HUDEP-2 (cell line): Measurements from ENCODE around the gene CUL2.
"Not testable (repeated sequence)": the region's sequence is repeated elsewhere in the genome, so short reads cannot be mapped to it uniquely, and the experiment has no call there.

Source experiments
- DNase-seq, 76 experiments: peaks; one replicate each; lab custom pipeline; 2025; ENCODE audit not compliant: unreplicated experiment in 76 of 76; lab: John Stamatoyannopoulos, UW

CUL2 gene

DNA sequence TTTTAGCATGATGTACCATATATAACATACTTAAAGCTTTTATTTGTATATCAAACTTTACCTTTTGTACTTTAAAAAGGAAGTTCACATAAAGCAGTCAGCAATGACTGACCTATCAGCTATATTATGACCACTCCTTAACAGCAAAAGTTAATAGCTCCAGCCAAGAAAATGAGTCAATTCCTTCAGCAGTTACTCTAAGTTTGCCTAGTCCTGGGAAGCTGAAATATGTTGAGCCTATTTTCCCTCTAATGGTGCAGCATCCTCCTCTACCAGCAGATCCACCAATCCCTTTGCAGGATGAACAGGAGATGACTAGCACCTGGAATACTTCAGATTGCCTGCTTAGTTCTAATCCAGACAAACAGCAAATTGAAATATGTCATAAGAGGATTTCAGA is 64.2 kb downstream of the CUL2 start:
- DNase-seq, result no peak

DNA sequence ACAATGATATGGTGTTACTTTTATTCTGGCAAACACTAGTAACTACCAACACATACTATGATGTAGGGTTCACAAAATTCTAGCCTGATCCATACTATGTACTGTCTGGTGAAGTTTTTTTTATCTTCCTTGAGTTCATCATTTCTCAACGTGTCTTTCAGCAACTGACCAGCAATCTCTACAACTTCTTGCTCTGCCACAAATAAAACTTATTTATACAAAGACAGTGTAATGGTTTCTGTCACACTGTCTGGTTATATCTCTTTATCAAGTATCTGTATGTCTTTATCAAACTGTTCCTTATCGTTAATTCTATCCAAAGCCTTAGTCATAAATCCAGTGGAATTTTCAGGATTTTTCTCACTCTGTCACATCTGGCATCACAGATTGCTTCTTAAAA is 69.7 kb downstream of the CUL2 start:
- DNase-seq, result no peak

DNA sequence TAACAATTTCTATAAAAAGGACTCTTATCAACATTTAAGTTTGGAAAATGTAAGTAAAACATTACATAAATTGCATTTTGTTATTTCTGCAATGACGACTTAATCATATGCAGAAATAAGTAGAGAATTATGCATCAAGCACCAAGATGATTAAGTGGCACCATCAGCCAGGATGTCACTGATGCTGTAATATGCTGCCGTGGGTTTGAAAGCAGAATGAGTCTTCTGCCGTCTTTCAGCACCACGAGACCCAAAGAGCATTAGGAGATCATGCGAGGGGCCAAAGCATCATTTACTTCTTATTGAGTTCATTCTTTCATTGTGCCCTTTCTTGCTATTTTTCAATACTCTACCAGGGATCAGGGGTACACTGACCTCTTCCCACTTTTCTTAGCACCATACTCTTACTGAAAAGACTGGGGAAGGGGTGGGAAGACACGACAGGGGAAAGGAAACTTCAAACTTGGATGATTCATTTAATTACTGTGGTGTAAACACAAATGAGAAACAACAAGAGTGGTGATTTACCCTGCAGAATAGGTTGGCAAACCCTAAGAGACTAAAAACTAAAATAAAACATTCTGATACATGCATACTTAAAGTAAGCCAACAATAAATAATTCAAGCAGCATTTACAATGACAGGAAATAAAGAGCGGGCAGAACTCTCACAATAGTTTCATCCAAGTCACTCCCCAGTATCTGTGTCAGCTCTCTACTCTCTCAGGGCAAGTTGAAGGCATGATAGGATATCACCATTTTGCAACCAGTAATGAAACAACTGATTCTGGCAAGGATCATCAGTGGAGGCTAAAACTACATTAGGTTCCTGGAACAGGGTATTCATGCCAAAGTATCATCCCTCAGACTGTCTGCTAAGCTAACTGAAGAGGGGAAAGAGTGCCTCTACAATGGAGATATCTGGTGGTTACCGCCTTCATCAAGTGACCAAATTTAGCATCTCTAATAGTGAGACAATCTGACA is 70.8 kb downstream of the CUL2 start:
- DNase-seq, result peak in 10 of 76 experiments; percentile 3 to 46 (median 10)

DNA sequence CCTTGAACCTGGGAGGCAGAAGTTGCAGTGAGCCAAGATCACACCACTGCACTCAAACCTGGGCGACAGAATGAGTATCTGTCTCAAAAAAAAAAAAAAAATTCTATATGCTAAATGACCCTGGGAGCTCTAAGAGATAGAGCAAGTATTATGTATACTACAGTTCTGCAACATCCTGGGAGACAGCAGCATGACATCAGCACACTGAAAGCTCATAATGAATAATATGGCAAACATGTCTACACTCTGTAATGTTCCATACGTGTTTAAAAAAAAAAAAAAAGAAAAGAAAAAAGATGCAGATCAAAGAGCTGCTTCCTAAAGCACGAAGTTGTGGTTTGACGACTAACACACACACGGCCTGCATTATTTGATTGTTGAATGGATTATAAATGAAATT is 72.5 kb downstream of the CUL2 start:
- DNase-seq, result no peak

DNA sequence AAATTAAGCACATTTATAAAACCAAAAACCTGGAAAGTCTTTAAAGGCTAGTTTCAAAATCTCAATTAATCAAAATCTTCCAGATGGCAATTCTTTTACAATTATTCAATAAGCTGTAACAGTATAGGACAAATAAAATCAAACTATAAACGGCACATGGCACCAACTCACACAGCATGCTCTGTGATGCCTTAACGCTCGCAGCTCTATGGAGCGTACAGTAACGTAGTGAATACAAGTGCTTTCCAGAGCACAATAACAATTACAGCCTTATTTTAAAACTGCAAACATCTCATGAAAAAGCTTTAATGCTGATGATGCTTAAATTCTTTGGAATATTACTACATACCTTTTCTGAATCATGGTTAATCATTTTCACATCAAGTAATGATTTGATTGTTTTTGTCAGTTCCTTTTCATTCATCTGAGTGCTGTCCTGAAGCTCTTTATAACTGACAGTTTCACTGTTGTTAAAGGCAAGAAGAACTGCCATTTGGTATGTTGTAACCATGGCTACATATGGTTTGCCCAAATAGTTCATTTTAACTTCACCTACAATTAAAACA is 74.2 kb downstream of the CUL2 start:
- DNase-seq, result no peak

DNA sequence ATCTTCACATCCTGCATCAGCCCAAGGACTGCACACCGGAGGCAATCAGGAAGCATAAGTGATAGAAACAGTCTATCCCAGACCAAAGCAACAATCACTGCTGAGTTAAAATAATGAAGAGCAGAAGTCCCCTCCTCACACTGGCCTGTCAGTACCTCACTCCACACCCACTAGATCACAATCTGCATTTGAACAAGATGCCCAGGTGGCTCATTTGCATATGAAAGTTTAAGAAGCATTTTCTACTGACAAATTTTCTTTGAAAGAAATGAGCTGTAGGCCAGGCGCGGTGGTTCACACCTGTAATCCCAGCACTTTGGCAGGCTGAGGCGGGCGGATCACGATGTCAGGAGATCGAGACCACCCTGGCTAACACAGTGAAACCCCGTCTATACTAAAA is 77.4 kb downstream of the CUL2 start:
- DNase-seq, result no peak

DNA sequence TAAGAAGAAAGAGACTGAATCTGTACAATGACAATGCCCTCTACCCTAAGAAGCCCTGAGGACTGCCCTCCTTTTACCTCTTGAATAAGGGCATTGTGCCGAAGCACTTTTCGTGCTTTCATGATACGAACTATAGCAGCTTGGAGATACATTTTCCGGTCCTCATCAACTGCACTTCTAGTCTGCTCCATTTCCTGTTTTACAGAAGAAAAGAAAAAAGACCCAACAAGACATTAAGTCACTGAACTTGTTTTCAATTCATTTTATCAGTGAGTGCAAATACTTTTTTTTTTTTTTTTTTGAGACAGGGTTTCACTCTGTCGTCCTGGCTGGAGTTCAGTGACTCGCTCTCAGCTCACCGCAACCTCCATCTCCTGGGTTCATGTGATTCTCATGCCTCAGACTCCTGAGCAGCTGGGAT is 78.4 kb downstream of the CUL2 start:
- no peak for DNase-seq

DNA sequence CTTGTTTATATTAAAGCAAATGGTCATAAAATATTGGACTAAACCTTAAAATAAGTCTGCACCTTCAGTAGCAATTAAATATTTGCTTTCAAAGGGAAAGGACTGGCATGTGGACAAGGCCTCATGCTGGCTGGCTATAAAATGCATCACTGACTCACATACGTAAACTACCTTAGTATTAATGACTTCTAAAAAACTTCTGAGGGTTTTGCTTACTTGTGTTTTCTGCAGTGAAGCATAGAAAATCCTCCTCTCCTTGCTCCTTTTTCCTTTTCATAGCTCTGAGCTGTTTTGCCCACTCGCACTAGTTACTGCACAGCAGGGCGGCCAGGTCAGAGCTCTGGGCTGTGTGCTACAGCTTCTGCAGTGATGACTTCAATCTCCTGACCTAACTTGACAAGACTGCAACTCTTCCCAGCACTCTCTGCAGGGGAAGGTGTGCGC is 82.3 kb downstream of the CUL2 start:
- no peak for DNase-seq

DNA sequence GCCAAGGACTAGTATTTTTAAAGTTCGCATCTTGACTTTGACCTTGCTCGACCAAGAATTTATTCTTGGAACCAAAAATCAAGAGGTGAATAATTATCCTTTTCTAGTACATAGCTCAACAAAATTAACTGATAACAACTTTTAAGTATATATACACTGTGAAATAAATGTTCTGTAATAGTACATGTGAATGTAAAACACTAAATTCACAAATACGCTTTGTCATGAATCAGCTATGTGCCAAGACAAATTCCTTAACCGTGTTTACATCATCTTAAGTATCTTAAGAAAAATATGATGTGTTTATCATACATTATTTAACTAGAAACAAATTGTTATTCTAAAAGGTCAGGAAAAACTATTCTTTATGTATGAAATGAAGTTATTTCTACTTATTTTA is 83.3 kb downstream of the CUL2 start:
- DNase-seq, result no peak

DNA sequence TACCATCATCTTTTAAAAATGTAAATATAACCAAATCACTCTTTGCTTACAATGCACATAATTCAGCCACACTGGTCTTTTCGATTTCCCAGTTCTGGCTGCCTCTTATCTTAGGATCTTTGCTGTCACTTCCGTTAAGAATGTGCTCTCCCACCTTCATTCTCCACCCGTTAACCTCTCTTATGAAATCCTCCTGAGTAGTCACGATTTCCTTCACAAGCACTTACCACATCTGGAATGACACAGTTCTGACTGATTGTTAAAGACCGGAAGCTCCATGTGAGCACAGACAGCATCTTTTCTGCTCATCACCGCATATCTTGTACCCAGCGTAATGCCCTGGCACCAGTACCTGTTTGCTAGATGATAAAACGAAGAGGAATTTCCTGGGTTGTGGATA is 84.3 kb downstream of the CUL2 start:
- DNase-seq, result no peak

DNA sequence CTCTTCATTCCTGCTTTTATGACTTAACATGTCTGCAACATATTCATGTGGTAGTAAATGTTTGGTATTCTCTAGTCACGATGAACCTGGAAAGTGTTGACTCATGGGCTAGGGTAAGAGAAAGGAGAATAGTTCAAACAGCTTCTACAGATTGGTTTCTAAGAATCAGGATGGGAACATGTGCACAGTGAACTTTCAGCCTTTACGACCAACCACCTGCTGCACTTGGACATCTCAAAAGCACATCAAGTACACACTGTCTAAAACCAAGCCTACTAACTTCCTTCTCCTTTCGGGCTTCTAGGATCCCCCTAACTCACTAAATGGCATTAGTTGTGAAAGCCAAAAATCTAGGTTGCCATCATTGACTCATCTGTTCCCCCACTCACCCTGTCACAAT is 85.5 kb downstream of the CUL2 start:
- no peak for DNase-seq

DNA sequence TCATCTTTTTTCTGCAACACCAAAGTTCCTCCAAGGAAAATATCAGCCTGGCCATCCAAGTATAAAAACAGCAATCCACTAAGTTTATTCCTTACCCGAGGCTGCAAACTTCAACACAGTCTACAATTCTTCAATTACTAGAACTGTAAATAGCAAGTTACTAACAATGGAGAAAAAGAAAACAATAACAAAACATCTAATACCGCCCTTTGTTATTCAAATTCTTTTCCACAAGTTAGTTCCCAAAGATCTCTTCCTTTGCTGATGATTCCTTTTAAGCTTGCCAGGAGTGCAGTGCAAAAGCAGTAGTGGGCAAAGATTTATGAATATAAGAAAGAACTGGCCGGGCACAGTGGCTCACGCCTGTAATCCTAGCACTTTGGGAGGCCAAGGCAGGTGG is 86.2 kb downstream of the CUL2 start:
- no peak for DNase-seq

DNA sequence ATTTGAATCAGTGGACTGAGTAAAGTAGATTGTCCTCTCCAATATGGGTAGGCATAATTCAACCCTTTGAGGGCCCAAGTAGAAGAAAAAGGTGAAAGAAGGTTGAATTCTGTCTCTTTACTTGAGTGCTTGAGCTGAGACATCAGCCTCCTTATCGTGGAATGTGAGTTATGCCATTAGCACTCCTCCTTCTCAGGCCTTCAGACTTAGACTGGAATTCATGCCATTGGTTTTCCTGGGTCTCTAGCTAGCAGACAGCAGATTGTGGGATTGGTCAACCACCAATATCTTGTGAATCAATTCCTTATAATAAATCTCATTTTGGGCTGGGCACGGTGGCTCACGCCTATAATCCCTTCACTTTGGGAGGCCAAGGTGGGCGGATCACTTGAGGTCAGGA is 89.2 kb downstream of the CUL2 start:
- DNase-seq, result no peak

DNA sequence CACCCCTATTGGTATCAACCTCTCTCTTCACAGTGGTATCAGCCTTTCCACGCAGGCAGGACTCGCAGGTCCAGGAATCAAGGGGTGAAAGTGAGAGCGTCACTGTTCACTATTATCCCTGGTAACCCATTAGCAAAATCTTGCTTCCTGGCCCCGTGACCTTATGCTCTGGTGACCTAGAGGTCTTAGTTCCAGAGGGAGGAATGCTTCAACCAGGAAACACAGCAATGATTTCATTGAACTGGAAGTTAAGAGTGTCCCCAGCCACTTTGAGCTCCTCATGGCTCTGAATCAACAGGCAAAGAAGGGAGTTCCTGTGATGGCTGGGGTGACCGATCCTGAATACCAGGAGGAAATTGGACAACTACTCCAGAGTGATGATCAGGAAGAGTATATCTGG is 90.6 kb downstream of the CUL2 start:
- DNase-seq, result no peak

DNA sequence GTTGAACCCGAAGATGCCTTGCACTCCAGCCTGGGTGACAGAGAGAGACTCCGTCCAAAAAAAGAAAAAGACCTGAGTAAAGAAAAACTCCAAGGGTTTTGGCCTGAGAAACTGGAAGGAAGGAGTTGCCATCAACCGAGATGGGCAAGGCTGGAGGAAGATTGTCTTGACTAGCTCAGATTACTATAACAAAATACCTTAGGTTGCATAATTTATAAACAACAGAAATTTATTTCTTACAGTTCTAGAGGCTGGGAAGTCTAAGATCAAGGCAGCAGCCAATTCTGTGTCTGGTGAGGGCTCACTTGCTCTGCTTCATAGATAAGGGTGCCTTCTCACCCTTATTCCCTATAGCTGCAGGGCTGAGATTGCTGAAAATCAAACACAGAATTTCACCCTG is 91.2 kb downstream of the CUL2 start:
- DNase-seq, result no peak

DNA sequence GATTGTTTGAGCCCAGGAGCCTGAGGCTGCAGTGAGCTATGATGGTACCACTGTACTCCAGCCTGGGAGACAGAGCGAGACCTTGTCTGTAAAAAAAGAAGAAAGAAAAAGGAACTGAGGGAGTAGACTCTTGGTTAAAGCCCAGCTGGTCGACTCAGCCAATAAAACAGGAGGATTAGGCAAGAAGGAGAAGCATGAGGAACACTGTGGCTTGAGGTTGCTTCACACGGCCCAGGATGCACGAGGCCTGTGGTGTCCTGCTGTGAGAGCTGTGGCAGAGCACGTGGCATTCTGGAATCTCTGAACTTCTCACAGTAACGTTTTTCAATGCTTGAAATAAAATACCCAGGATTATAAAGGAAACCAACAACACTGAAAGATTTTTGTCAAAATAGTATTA is 93.3 kb downstream of the CUL2 start:
- no peak for DNase-seq

DNA sequence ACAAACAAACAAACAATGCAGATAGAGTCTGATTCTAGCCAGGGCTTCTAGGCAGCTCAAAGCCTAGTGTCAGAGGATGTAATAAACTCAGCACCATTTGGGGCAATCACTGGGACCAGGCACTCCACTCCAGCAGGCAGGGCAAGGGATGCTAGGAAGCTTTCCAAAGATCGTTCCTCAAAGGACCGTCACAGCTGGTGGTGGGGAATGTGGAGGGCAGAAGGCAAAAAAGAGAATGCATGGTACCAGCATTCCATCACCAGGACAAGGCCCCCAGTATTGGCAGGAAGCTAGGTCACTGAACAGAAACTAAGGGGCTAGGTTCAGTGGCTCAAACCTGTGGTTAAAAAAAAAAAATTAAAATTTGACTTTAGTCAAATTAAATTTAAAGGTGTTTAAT is 94.2 kb downstream of the CUL2 start:
- no peak for DNase-seq

DNA sequence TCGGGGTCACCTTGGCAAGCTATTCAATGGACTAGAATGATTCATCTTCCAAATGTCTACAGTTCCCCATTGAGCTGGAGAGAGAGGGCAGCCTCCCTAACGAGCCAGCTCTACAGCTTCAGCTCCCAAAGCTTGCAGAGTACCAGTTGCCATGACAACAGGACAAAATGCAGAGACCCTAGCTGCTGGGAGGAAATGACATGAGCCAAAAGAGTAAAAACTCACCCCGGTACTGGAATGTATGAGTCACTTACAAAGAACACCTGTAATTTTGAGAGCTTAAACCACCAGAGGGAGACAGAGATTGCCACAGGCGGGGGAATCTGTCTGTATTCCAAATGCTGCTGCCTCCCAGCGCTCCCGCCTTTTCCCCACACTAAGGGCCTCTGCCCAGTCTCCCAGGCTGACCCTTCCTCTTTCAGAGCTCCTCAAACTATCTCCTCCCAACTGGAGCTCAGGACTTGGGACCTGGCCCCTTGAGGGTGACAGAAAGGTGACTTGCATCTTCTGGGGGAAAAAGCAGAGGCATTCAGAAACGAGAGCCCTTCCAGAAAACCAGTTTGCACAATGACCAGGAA is 95.5 kb downstream of the CUL2 start:
- DNase-seq, result peak in 24 of 76 experiments; percentile 2 to 55 (median 26)

DNA sequence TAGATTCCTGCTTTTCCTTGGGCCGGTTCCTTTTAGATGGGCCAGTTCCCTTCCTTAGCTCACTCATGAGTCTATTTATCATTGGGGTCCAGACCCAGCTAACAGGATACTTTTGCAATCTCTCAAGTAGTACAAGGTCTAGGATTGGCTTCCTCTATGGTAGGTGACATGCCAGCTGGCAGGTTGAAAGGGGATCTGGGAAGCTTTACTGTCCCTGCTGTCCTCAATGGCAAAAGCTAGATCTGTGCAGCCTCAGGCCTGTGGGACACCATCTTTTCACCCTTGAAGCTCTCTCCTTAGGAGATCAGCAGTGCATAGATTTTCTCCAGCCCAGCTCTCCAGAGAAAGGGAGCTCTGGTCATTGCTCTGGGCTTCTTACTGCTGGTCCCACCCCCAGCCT is 96.4 kb downstream of the CUL2 start:
- no peak for DNase-seq

DNA sequence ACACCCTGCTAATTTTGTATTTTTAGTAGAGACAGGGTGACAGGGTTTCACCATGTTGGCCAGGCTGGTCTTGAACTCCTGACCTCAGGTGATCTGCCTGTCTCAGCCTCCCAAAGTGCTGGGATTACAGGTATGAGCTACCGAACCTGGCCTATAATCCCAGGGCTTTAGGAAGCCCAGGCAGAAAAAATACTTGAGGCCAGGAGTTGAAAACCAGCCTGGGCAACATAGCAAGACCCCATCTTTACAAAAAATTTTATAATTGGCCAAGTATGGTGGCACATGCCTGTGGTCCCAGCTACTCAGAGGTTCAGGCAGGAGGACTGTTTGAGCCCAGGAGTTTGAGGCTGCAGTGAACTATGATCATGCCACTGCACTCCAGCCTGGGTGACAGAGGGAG is 99.0 kb downstream of the CUL2 start:
- DNase-seq, result not testable (repeated sequence)

DNA sequence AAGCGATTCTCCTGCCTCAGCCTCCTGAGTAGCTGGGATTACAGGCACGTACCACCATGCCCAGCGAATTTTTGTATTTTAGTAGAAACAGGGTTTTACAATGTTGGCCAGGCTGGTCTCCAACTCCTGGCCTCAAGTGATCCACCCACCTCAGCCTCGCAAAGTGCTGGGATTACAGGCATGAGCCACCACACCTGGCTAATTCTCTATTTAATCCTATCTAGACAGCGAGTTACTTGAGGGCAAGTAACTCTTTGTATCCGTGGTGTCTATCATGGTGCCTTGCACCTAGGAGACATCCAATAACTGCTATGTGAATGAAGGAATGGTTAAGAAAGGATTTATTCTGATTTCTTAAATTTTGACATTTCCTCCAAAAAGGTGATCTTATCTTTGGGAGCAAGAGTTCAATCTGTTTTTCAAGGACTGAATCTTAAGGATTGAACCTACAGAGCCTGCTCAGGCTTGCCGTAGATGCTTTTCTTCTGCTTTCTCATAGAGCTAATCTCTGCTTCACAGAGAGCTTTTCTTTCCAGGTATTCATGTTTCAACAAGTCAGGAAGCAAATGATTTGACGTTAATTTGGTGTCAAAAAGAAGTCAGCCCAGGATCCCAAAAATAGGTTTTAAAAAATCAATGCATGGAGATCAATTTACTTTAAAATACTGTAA is 101.6 kb downstream of the CUL2 start:
- DNase-seq, result no peak
